H1 (cell line): ENCODE measurements around the gene GPT2. TPM values are rescaled to one million over a fixed set of nuclear protein-coding genes. Genes with fewer than 3 reads are reported as not detected.
A peak's percentile ranks its signal among the peaks of the same experiment; 100 is the strongest.

Source experiments
- CTCF ChIA-PET: fragments of 300-600 bp; sonication (Branson Sonifier 250); formaldehyde crosslinking; loops from one replicate; lab custom pipeline; 2021; ENCODE audit not compliant: partially characterized antibody; lab: Charles Lee
- POLR2A ChIA-PET: fragments of 300-600 bp; sonication (Branson Sonifier 250); formaldehyde crosslinking; loops from one replicate; lab custom pipeline; 2021; ENCODE audit warnings: inconsistent platforms; ENCODE audit not compliant: partially characterized antibody; lab: Charles Lee
- DNase-seq, 2 experiments: peaks; one replicate each; pipeline versions ENCODE4 v3.0.0 to v3.0.0-alpha.2; 2010 to 2022; ENCODE audit warnings: low spot score in 2 of 2, low read depth in 1 of 2, mixed read lengths in 1 of 2
- FAIRE-seq: peaks from 2 replicates; lab custom pipeline; 2011; peaks lifted over from hg19 to GRCh38; lab: Jason Lieb, UNC
- H2AFZ ChIP-seq: 2 replicates; pipeline ENCODE4 v1.8.1; 2012; ENCODE audit warnings: low read length, inconsistent platforms
- H2AK5ac ChIP-seq: 2 replicates; pipeline ENCODE4 v1.6.1; 2013; ENCODE audit warnings: low read depth, low read length
- H2BK120ac ChIP-seq: replicated peaks from 2 replicates; pipeline ENCODE3; 2013; ENCODE audit warnings: low read depth, low read length, inconsistent platforms
- H2BK12ac ChIP-seq: 2 replicates; pipeline ENCODE4 v1.6.1; 2013; ENCODE audit warnings: low read depth, low read length
- H2BK15ac ChIP-seq: 2 replicates; pipeline ENCODE4 v1.6.1; 2013; ENCODE audit warnings: low read length
- H2BK20ac ChIP-seq: 2 replicates; pipeline ENCODE4 v1.6.1; 2013; ENCODE audit warnings: low read length
- H2BK5ac ChIP-seq: 2 replicates; pipeline ENCODE4 v1.6.1; 2013; ENCODE audit warnings: low read depth, low read length
- H3K14ac ChIP-seq: 2 replicates; pipeline ENCODE4 v1.6.1; 2013; ENCODE audit warnings: inconsistent platforms; ENCODE audit not compliant: insufficient read length
- H3K18ac ChIP-seq: 2 replicates; pipeline ENCODE4 v1.6.1; 2013; ENCODE audit warnings: low read length; ENCODE audit errors: extremely low read depth
- H3K23ac ChIP-seq: 2 replicates; pipeline ENCODE4 v1.6.1; 2013; ENCODE audit warnings: inconsistent platforms; ENCODE audit not compliant: insufficient read length
- H3K23me2 ChIP-seq: 2 replicates; pipeline ENCODE4 v1.6.1; 2013; ENCODE audit warnings: low read depth, low read length
- H3K27ac ChIP-seq: 2 replicates; pipeline ENCODE4 v1.6.1; 2011; ENCODE audit warnings: low read depth, low read length, inconsistent platforms
- H3K27me3 ChIP-seq, 4 experiments: replicated peaks in 1 of 4; 1 replicate in 1 of 4; 2 replicates in 3 of 4; pipeline versions ENCODE4 v1.6.1 to v1.8.1; 2011 to 2013; ENCODE audit warnings: low read length in 3 of 4, mild to moderate bottlenecking in 3 of 4, inconsistent platforms in 2 of 4, mixed read lengths in 2 of 4, moderate library complexity in 1 of 4; ENCODE audit not compliant: control insufficient read depth in 3 of 4, insufficient read depth in 3 of 4; ENCODE audit errors: extremely low read depth in 1 of 4
- H3K36me3 ChIP-seq, 4 experiments: 2 replicates each; pipeline versions ENCODE4 v1.6.1 to v1.8.1; 2011 to 2013; ENCODE audit warnings: mild to moderate bottlenecking in 4 of 4, low read length in 3 of 4, moderate library complexity in 2 of 4, control low read depth in 1 of 4, inconsistent platforms in 1 of 4; ENCODE audit not compliant: insufficient read depth in 4 of 4, control insufficient read depth in 2 of 4
- H3K4ac ChIP-seq: replicated peaks from 2 replicates; pipeline ENCODE3; 2013; ENCODE audit warnings: low read length, low read depth, mixed read lengths, inconsistent platforms; ENCODE audit not compliant: insufficient read length
- H3K4me1 ChIP-seq, 4 experiments: replicated peaks in 1 of 4; 1 replicate in 1 of 4; 2 replicates in 3 of 4; pipeline versions ENCODE4 v1.6.1 to v1.8.1; 2011 to 2013; ENCODE audit warnings: low read length in 3 of 4, inconsistent platforms in 2 of 4, mixed read lengths in 1 of 4; ENCODE audit not compliant: insufficient read depth in 4 of 4, control insufficient read depth in 3 of 4
- H3K4me2 ChIP-seq, 2 experiments: 2 replicates each; pipeline versions ENCODE4 v1.6.1 to v1.8.1; 2011 to 2013; ENCODE audit warnings: low read depth in 2 of 2, low read length in 2 of 2, control low read depth in 1 of 2, inconsistent platforms in 1 of 2, mild to moderate bottlenecking in 1 of 2; ENCODE audit not compliant: insufficient read depth in 1 of 2
- H3K4me3 ChIP-seq, 4 experiments: fragments of 200-600, 300-600 bp in 1 of 4; sonication (generic), shearing (Covaris generic), sonication (Bioruptor Twin) in 1 of 4; 2 replicates each; pipeline versions ENCODE4 v1.5.1 to v1.8.1; 2011 to 2016; ENCODE audit warnings: low read length in 4 of 4, low read depth in 3 of 4, control low read depth in 2 of 4, inconsistent platforms in 2 of 4, mild to moderate bottlenecking in 2 of 4, mixed read lengths in 1 of 4, moderate library complexity in 1 of 4; ENCODE audit not compliant: insufficient read depth in 2 of 4; ENCODE audit errors: extremely low read depth in 1 of 4
- H3K56ac ChIP-seq: replicated peaks from 2 replicates; pipeline ENCODE3; 2013; ENCODE audit warnings: low read depth, mild to moderate bottlenecking, mixed read lengths, low read length, inconsistent platforms; ENCODE audit not compliant: insufficient read length
- H3K79me1 ChIP-seq: 2 replicates; pipeline ENCODE4 v1.6.1; 2013; ENCODE audit warnings: low read depth, low read length, control low read depth
- H3K79me2 ChIP-seq, 2 experiments: 2 replicates each; pipeline versions ENCODE4 v1.6.1 to v1.8.1; 2012 to 2013; ENCODE audit warnings: low read length in 2 of 2, mild to moderate bottlenecking in 2 of 2, inconsistent platforms in 1 of 2; ENCODE audit not compliant: insufficient read depth in 2 of 2, control insufficient read depth in 1 of 2
- H3K9ac ChIP-seq, 4 experiments: replicated peaks in 1 of 4; 1 replicate in 1 of 4; 2 replicates in 3 of 4; pipeline versions ENCODE4 v1.6.1 to v1.8.1; 2011 to 2013; ENCODE audit warnings: low read depth in 3 of 4, low read length in 3 of 4, control low read depth in 2 of 4, mild to moderate bottlenecking in 2 of 4, moderate library complexity in 2 of 4, inconsistent platforms in 1 of 4; ENCODE audit errors: extremely low read depth in 1 of 4
- H3K9me3 ChIP-seq, 2 experiments: 2 replicates each; pipeline versions ENCODE4 v1.6.1 to v1.8.1; 2012 to 2013; ENCODE audit warnings: mild to moderate bottlenecking in 2 of 2, moderate library complexity in 2 of 2, control low read depth in 1 of 2, inconsistent platforms in 1 of 2, low read depth in 1 of 2, low read length in 1 of 2, mixed read lengths in 1 of 2; ENCODE audit not compliant: insufficient read depth in 2 of 2
- H4K20me1 ChIP-seq, 2 experiments: replicated peaks in 1 of 2; 2 replicates each; pipeline versions ENCODE3 to v1.8.1; 2011 to 2013; ENCODE audit warnings: inconsistent platforms in 2 of 2, low read length in 2 of 2, mild to moderate bottlenecking in 1 of 2; ENCODE audit not compliant: insufficient read depth in 2 of 2, control insufficient read depth in 1 of 2
- H4K5ac ChIP-seq: 2 replicates; pipeline ENCODE4 v1.6.1; 2013; ENCODE audit warnings: low read length, low read depth, mixed read lengths, inconsistent platforms; ENCODE audit not compliant: insufficient read length
- H4K8ac ChIP-seq: 2 replicates; pipeline ENCODE4 v1.8.0; 2013; ENCODE audit warnings: mild to moderate bottlenecking, moderate library complexity, low read length, inconsistent platforms; ENCODE audit not compliant: insufficient read depth; ENCODE audit errors: extremely low read depth
- H4K91ac ChIP-seq: replicated peaks from 2 replicates; pipeline ENCODE3; 2013; ENCODE audit warnings: low read length, mixed read lengths, inconsistent platforms; ENCODE audit not compliant: insufficient read length
- NRF1 ChIP-seq: IDR thresholded peaks from 2 replicates; pipeline ENCODE4 v1.6.1; 2011; ENCODE audit warnings: mild to moderate bottlenecking, low read depth, low read length, improper control_type of control experiment
- POLR2AphosphoS5 ChIP-seq: IDR thresholded peaks from 2 replicates; pipeline ENCODE4 v1.6.1; 2011; ENCODE audit warnings: low read depth, low read length
- WGBS, 2 experiments: shearing (Covaris generic) in 1 of 2; methylation state at CpG; one replicate each; pipeline versions ENCODE4 v1.1.6 to v1.1.7; 2013 to 2015; ENCODE audit warnings: low lambda C conversion rate in 2 of 2, mixed read lengths in 2 of 2, inconsistent platforms in 1 of 2, low coverage in 1 of 2, missing lambda C conversion rate in 1 of 2; ENCODE audit not compliant: insufficient replicate concordance in 2 of 2, insufficient coverage in 1 of 2, insufficient read length in 1 of 2; ENCODE audit errors: extremely low coverage in 1 of 2, missing lambda C conversion rate in 1 of 2; 5-methylcytosine and 5-hydroxymethylcytosine counted together
- polyA plus RNA-seq, 7 experiments: library from polyadenylated mRNA; depleted of rRNA in 3 of 7; stranded (reverse) in 5 of 7; unstranded in 2 of 7; fragments of >200 nt in 5 of 7; fragments of 200-250 nt in 2 of 7; gene quantifications; 1 replicate in 5 of 7; 2 replicates in 1 of 7; 4 replicates in 1 of 7; pipeline versions ENCODE4 v1.2.1 to v1.2.3, GENCODE V29; 2011 to 2013; ENCODE audit warnings: missing spikeins in 2 of 7, mixed read lengths in 2 of 7
- total RNA-seq: library from RNA; stranded (reverse); fragmentation: NEBNext Ultra II Directional; extraction: Animal tissue kit (Norgen Biotek cat#: 25700); gene quantifications from 2 replicates; pipeline ENCODE4 v1.2.1, GENCODE V29; 2021

The GPT2 gene
- total and polyA plus RNA-seq, 2 of the 8 experiments (the other 6 are each of a cell fraction or from before 2014, with no cell fraction given): 71.6 to 94.1 TPM

DNA sequence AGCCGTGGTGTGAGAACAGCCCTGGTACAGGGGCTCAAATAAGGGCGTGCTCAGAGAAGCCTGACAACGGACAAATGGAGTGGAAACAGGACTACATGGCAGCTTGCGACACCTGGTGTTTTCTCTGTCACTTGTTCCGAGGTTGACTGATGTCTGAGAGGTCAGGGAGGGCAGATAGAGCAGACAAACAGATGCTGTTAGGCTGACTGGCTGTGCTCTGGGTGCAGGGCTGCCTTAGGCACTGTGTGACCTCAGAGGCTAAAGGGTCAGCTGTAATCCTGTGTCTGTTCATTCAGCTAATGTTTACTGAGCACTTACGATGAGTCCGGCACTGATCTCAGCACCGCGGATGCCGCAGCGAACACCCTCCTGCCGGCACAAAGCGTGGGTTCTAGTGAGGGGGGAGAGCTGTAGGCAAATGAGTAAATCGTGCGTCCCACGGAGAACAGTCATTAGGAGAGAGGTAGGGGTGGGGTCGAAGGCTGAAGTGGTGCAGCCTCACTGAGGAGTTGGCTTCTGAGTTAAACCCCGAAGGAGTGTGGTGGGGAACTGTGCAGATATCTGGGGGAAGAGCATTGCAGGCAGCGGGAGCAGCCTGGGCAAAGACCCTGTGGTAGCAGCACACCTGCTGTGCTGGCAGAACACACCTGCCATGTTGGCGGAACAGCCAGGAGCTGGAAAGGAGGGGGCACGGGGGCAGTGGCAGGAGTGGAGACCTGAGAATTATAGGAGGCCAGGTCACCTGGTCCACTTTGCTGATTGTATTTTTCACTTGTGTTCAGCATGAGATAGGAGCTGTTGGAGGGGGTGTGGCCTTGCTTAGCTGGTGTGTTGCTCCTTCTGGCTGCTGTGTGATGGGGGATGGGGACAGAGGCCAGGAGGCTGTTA is 35.0 kb downstream of the GPT2 start:
- H3K36me3 ChIP-seq: peaks cover 41 to 95% (median 77%) of the 10 kb centered on the region in 4 experiments
- H3K27ac ChIP-seq: no peak overlapping the region
- no peak overlapping the region for H4K91ac ChIP-seq
- no peak overlapping the region for H2BK12ac ChIP-seq
- no peaks in the 10 kb centered on the region for H3K79me2 ChIP-seq
- no peak overlapping the region for H2AK5ac ChIP-seq
- POLR2A ChIA-PET: interaction anchor here (1.2 to 18.9 kb wide), 4 partner anchors 9 to 67 kb away, joined by 3 to 321 read pairs (median 118); partner anchors contain the start of gene GPT2
- H4K8ac ChIP-seq: no peak overlapping the region
- no peak for FAIRE-seq
- no peak for DNase-seq
- peak overlapping the region; percentile 0; the same call in 1 of the 2 replicates for H2BK5ac ChIP-seq
- peaks cover 2% of the 10 kb centered on the region for H3K79me1 ChIP-seq
- CTCF ChIA-PET: interaction anchor here (1.0 to 4.7 kb wide), 5 partner anchors 10 to 65 kb away, joined by 3 to 34 read pairs (median 15); no protein-coding TSS in a partner anchor
- H3K4me3 ChIP-seq: no peak overlapping the region
- H3K9ac ChIP-seq: no peak overlapping the region
- no peak overlapping the region for H2BK120ac ChIP-seq
- peaks cover 7 to 11% of the 10 kb centered on the region in 2 experiments for H4K20me1 ChIP-seq
- H3K4me1 ChIP-seq: no peaks in the 10 kb centered on the region
- no peaks in the 10 kb centered on the region for H3K27me3 ChIP-seq
- H2AFZ ChIP-seq: no peak overlapping the region
- H3K56ac ChIP-seq: no peak overlapping the region
- H2BK15ac ChIP-seq: no peak overlapping the region
- no peak overlapping the region for H3K14ac ChIP-seq
- H3K18ac ChIP-seq: no peak overlapping the region
- no peaks in the 10 kb centered on the region for H3K9me3 ChIP-seq
- no peak overlapping the region for H3K4ac ChIP-seq
- no peak overlapping the region for H3K23ac ChIP-seq
- H3K4me2 ChIP-seq: no peak overlapping the region
- no peak overlapping the region for H2BK20ac ChIP-seq
- TF ChIP-seq NRF1 (no peak), POLR2AphosphoS5 (peak; percentile 19; the same call in 1 of the 2 replicates)
- no peak overlapping the region for H4K5ac ChIP-seq
- peaks cover 8% of the 10 kb centered on the region; the same call in 1 of the 2 replicates for H3K23me2 ChIP-seq
- WGBS, 2 experiments: 96% methylated on average over 21 of the region's 21 CpGs; no CpG with 5 or more reads in 1 of the 2 experiments
